Measurements from ENCODE around the gene SLC5A9. TPM values are rescaled to one million over a fixed set of nuclear protein-coding genes. Genes with fewer than 3 reads are reported as not detected.

The SLC5A9 gene
- total and polyA plus RNA-seq, 2 of the 4 experiments (the other 2 are of a cell fraction) = not detected

GRCh38 chr1:48205522-48205921 is 17.0 kb upstream of the SLC5A9 start:
- CTCF ChIA-PET = interaction anchor here (0.9 kb wide), 1 partner anchor 10 kb away, joined by 4 read pairs; no protein-coding TSS in a partner anchor
- H4K5ac ChIP-seq (ENCODE audit: low read depth, low read length) = no peak overlapping the region
- no peak overlapping the region for H2AK5ac ChIP-seq (ENCODE audit: low read depth, low read length)
- ATAC-seq (ENCODE audit: low read depth) (no peak), DNase-seq (no peak)
- H2BK120ac ChIP-seq (ENCODE audit: low read depth, low read length) = no peak overlapping the region
- H3K79me1 ChIP-seq (ENCODE audit: low read depth in 1 of 2, low read length in 2 of 2) = no peaks in the 10 kb centered on the region
- 69% methylated on average over 3 of the region's 5 CpGs; no CpG with 5 or more reads in 1 of the 2 experiments for WGBS, 2 experiments (ENCODE audit: extremely low coverage in 2 of 2, insufficient read length in 1 of 2)
- no peak overlapping the region for H4K8ac ChIP-seq (ENCODE audit: low read depth in 2 of 2, low read length in 2 of 2)
- no peak overlapping the region for H2BK5ac ChIP-seq (ENCODE audit: low read depth, low read length, poor library complexity, severe bottlenecking)
- no peak overlapping the region for H3K14ac ChIP-seq (replicated peaks; ENCODE audit: low read depth, low read length)
- no peak overlapping the region for H3K56ac ChIP-seq (ENCODE audit: extremely low read depth, insufficient read depth, low read length)
- TF ChIP-seq, protein P1, sequence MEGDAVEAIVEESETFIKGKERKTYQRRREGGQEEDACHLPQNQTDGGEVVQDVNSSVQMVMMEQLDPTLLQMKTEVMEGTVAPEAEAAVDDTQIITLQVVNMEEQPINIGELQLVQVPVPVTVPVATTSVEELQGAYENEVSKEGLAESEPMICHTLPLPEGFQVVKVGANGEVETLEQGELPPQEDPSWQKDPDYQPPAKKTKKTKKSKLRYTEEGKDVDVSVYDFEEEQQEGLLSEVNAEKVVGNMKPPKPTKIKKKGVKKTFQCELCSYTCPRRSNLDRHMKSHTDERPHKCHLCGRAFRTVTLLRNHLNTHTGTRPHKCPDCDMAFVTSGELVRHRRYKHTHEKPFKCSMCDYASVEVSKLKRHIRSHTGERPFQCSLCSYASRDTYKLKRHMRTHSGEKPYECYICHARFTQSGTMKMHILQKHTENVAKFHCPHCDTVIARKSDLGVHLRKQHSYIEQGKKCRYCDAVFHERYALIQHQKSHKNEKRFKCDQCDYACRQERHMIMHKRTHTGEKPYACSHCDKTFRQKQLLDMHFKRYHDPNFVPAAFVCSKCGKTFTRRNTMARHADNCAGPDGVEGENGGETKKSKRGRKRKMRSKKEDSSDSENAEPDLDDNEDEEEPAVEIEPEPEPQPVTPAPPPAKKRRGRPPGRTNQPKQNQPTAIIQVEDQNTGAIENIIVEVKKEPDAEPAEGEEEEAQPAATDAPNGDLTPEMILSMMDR (conservative IDR thresholded peaks at IDR 0.05; ENCODE audit: low read depth, low read length) = no peak
- TF ChIP-seq CEBPB (IDR thresholded peaks at IDR 0.05; ENCODE audit: low read depth, low read length) = no peak
- no peak for TF ChIP-seq SMC3 (IDR thresholded peaks at IDR 0.05; ENCODE audit: low read depth, low read length)
- TF ChIP-seq CHD1 (IDR thresholded peaks at IDR 0.05; ENCODE audit: low read depth, low read length) = no peak
- no peak for TF ChIP-seq NFE2L2 (IDR thresholded peaks at IDR 0.05; ENCODE audit: low read depth, low read length)
- no peak for TF ChIP-seq MAFK (IDR thresholded peaks at IDR 0.05; ENCODE audit: low read depth, low read length)
- no peak for TF ChIP-seq POLR2A (IDR thresholded peaks at IDR 0.05; ENCODE audit: low read depth, low read length)
- no peak for TF ChIP-seq ELK1 (IDR thresholded peaks at IDR 0.05; ENCODE audit: borderline replicate concordance, low read depth, low read length)
- TF ChIP-seq RFX5 (IDR thresholded peaks at IDR 0.05; ENCODE audit: low read depth, low read length) = no peak
- TF ChIP-seq RCOR1 (IDR thresholded peaks at IDR 0.05; ENCODE audit: insufficient replicate concordance, low read length) = no peak
- no peak for TF ChIP-seq MAZ (IDR thresholded peaks at IDR 0.05; ENCODE audit: borderline replicate concordance, low read depth, low read length)
- TF ChIP-seq BHLHE40 (IDR thresholded peaks at IDR 0.05; ENCODE audit: low read depth, low read length) = no peak
- no peak for TF ChIP-seq RAD21 (IDR thresholded peaks at IDR 0.05; ENCODE audit: low read length)
- TF ChIP-seq, protein P2, sequence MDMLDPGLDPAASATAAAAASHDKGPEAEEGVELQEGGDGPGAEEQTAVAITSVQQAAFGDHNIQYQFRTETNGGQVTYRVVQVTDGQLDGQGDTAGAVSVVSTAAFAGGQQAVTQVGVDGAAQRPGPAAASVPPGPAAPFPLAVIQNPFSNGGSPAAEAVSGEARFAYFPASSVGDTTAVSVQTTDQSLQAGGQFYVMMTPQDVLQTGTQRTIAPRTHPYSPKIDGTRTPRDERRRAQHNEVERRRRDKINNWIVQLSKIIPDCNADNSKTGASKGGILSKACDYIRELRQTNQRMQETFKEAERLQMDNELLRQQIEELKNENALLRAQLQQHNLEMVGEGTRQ (IDR thresholded peaks at IDR 0.05; ENCODE audit: low read depth, low read length) = no peak
- TF ChIP-seq FOS (IDR thresholded peaks at IDR 0.05; ENCODE audit: low read depth, low read length) = no peak
- TF ChIP-seq MXI1 (IDR thresholded peaks at IDR 0.05; ENCODE audit: borderline replicate concordance, low read depth, low read length) = no peak
- POLR2A ChIA-PET (ENCODE audit: unreplicated experiment) = no interaction called here
- H4K91ac ChIP-seq (ENCODE audit: insufficient read depth, low read depth, low read length) = no peak overlapping the region
- in situ Hi-C loops (cut with MboI; ENCODE audit: low sequenced_read_pairs) (loop anchor here (10.0 kb wide), 1 partner anchor 101 kb away; no protein-coding TSS in a partner anchor), intact Hi-C loops (cut with micrococcal nuclease) (loop anchor here (10.0 kb wide), 1 partner anchor 211 kb away; the partner anchor contains the start of gene TRABD2B), dilution Hi-C loops (cut with HindIII; ENCODE audit: low sequenced_read_pairs, unreplicated experiment) (no loop called here)
- no peaks in the 10 kb centered on the region; the same call in 1 of the 2 replicates for H3K27me3 ChIP-seq (ENCODE audit: control insufficient read depth, insufficient read depth, low read length)
- H2AFZ ChIP-seq (replicated peaks; ENCODE audit: low read length, poor library complexity) = no peak overlapping the region
- no peak overlapping the region for H3K9ac ChIP-seq (ENCODE audit: low read depth, low read length)
- H3K23ac ChIP-seq (ENCODE audit: low read depth, low read length) = no peak overlapping the region
- BruUV-seq (replicated peaks) = no TSS peak
- H2AK9ac ChIP-seq (replicated peaks; ENCODE audit: low read depth, low read length, poor library complexity) = no peak overlapping the region
- H2BK20ac ChIP-seq (ENCODE audit: low read depth, low read length) = no peak overlapping the region
- no peaks in the 10 kb centered on the region for H3K9me3 ChIP-seq (ENCODE audit: control insufficient read depth, insufficient read depth, low read length)
- H3K27ac ChIP-seq (ENCODE audit: insufficient read depth, low read length) = no peak overlapping the region
- H3K9me1 ChIP-seq (ENCODE audit: insufficient read depth, low read length) = no peaks in the 10 kb centered on the region
- no peaks in the 10 kb centered on the region for H4K20me1 ChIP-seq (ENCODE audit: insufficient read depth, low read length)
- H2BK15ac ChIP-seq (ENCODE audit: low read depth, low read length) = no peak overlapping the region
- H3K4me1 ChIP-seq (ENCODE audit: control insufficient read depth, insufficient read depth, low read length) = no peaks in the 10 kb centered on the region
- no peak overlapping the region for H3K18ac ChIP-seq (ENCODE audit: low read depth, low read length)
- no peaks in the 10 kb centered on the region for H3K36me3 ChIP-seq (ENCODE audit: control insufficient read depth, insufficient read depth, low read length)
- no peak overlapping the region for H3K4me3 ChIP-seq (ENCODE audit: insufficient read depth, low read depth, low read length)
- H3K4me2 ChIP-seq (ENCODE audit: low read depth, low read length) = no peak overlapping the region
- H3K4ac ChIP-seq (ENCODE audit: low read depth, low read length) = no peak overlapping the region
